NCI-H2107 treated with DMSO at 0.1 percent for 48 hours (cell line): ENCODE measurements around the gene LAIR2.

Experiments
- DNase-seq: peaks from one replicate; lab custom pipeline; 2025; ENCODE audit not compliant: unreplicated experiment; lab: John Stamatoyannopoulos, UW

Gene LAIR2

GRCh38 chr19:54532528-54532927 lies 29.9 kb downstream of the LAIR2 start:
- no peak for DNase-seq

DNA sequence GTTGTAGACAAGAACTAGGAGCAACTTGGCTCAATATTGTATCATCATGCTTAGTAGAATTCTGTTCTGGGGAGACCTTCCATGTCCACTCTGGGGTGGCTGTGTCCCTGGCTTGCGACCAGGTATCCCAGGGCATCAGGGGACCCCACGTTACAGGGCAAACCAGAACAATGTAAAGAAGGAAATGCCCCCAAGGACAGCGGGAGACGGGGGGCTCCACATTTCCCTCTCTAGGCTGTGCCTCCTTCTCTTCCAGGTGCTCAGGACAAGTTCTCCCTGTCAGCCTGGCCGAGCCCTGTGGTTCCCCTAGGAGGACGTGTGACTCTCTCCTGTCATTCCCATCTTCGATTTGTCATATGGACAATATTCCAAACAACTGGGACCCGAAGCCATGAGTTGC lies 30.8 kb downstream of the LAIR2 start:
- DNase-seq = no peak

DNA sequence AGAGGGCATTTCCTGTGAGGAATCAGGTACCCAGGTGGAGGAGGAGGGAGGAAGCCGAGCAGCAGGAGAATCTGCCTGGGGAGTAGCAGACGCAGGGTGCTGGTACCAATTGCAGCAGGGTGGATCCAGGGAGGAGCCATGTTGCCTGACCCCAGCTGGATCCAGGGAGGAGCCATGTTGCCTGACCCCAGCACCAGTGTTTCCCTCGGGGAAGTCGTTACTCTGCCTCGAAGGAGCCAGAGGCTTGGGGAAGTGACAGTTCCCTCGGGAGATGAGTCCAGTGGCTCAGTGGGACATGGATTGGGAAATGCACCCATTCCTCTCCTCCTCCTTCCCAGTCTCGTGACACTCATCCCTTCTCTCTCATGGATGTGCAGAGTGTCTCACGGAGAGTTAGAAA lies 31.5 kb downstream of the LAIR2 start:
- DNase-seq = no peak

- no peak for DNase-seq
These were observed 33.0 kb downstream of the LAIR2 start for GRCh38 chr19:54535601-54536000.

DNA sequence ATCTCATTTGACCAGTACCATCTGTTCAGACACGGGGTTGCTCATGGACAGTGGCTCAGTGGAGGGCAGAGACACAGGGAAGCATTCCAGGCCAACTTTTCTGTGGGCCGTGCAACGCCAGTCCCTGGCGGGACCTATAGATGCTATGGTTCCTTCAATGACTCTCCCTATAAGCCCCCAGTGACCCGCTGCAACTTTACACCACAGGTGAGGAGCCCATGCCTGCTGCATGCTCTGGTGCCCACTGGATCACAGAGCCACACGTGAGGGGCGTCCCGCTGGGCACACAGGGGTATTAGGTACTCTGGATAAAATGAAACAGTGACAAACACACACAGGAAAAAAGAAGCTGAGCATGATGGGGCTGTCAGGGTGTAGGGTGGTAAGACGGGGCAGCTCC lies 34.3 kb downstream of the LAIR2 start:
- DNase-seq = no peak

DNA sequence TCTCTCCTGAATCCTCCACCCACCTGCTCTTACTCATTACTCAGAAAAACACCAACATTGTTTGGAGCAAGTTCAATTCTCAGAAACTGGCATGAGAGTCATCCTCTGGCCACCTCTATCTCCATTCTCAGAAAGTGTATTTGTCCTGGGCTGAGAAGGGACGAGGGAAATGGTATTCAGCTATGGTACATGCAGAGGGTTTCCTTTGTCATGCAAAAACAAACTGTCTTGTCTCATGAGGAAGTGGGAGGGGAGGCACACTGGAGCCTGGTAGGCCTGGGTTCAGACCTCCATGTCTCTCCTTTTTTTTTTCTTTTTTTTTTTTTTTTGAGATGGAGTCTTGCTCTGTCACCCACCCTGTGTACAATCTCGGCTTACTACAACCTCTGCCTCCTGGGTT lies 39.1 kb downstream of the LAIR2 start:
- no peak for DNase-seq

- no peak for DNase-seq
These were observed 46.2 kb downstream of the LAIR2 start for GRCh38 chr19:54548806-54549205.

DNA sequence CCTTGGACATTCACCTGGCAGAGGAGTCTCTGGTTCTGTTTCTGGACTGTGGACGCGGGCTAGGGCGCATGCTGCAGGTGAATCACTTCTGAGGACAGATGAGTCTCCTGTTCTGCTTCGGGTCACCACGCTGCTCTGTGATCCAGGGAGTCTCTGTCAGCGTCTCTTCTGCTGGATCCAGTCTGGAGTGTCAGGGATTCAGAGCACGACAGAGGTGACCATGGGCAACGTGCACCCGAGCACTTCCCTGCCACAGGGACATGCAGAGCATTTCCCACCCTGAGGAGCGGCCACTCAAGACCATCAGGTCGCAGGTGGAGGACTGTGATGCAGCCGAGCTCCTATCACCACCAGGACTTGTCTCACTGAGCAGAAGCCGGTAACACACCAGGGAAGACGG lies 46.6 kb downstream of the LAIR2 start:
- DNase-seq = no peak

DNA sequence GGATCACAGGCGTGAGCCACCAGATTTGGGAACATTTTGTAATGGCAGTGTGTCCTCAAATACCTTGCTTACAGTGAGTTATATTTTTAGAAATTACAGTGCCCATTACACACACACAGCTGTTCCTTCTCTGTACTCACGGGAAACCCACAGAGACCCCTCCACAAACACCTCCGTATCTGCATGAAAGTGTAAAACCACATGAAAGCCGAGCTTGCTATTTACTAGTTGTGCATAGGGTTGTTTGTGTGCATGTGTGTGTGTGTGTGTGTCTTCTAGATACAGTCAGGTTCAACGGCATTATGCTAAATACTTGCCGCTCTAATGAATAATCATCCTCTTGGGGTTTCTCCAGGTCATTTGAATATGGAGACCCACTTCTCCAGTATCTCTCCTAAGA lies 48.7 kb downstream of the LAIR2 start:
- no peak for DNase-seq

DNA sequence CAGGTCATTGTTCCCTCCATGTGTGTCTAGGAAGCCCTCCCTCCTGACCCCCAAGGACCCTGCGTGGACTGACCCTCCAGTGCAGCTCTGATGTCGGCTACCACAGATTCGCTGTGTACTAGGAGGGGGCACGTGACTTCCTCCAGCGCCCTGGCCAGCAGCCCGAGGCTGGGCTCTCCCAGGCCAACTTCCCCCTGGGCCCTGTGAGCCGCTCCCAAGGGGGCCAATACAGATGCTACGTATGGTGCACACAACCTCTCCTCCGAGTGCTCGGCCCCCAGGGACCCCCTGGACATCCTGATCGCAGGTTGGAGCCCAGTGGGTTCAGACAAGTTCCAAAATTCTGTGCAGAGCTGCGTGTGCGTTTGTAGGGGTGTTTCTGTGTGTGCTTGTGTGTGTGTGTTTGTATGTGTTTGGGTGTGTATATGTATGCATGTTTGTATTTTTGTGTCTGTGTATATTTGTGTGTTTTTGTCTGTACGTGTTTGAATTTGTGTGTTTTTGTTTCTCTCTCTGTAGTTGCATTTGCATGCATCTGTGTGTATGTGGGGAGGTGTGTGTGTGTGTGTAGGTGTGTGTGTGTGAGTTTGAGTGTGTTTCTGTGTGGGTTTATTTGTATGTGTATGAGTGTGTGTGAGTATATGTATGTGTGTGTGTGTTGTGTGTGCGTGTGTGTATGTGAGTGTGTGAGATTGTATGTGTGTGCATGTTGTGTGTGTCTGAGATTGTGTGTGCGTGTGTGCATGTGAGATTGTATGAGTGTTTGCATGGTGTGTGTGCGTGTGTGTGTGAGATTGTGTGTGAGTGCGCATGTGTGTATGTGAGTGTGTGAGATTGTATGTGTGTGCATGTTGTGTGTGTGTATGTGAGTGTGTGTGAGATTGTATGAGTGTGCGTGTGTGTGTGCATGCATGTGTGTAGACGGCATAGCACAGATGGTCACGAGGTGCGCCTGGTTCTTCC lies 49.6 kb downstream of the LAIR2 start:
- no peak for DNase-seq

GRCh38 chr19:54552913-54553310 lies 50.3 kb downstream of the LAIR2 start:
- no peak for DNase-seq

GRCh38 chr19:54554006-54554405 lies 51.4 kb downstream of the LAIR2 start:
- no peak for DNase-seq

DNA sequence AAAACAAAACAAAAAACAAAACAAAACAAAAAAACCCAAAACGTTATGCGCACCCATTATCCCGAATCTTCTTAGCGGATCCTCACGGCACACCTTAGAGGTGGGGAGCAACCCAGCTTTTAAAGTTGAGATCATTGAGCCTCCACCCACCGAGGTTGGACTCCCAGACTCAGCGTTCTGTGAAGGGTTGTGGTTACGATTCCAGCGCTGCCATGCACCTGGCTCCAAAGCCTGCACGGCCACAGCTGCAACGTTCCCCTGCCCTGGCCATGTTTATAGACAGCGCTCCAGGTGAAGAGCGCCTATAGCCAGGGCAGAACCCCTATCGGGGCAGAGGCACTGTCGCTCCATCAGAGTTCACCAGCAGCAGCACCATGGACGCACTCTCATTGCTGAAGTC lies 52.3 kb downstream of the LAIR2 start:
- DNase-seq = no peak

DNA sequence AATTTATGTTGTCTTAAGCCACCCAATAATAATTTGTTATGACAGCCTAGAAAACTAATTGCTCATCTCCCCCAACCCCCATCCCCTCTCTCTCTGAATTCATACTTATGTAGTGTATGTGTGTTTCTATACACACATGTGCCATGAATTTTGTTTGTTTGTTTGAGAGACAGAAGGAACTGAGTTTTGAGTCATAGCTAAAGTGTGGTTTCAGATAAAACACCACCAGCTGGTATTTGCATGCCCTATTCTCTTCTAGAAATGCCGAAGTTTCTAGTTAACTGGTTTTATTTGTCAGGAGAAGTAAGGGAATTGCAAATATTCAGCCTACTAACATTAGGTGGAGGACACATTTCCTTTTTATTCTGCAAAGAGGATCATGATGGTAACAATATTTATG lies 53.6 kb downstream of the LAIR2 start:
- no peak for DNase-seq

DNA sequence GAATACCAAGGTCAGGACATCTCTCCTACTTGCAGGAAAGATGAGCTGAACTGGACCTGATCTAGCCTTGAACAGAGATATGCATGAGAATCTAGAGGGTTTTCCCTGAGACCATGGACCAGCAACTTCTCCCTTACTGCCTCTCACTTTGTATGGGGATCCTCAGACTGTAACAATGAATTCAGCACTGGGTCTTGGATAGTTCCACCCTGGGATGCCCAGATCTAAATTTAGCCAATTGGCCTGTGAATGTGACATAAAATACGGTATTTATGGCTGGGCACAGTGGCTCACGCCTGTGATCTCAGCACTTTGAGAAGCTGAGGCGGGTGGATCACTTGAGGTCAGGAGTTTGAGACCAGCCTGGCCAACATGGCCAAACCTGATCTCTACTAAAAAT lies 55.7 kb downstream of the LAIR2 start:
- DNase-seq = no peak
